GM10266 (cell line): ENCODE measurements around the gene RANBP17.

ENCODE experiments used
- DNase-seq: peaks from one replicate; pipeline ENCODE4 v3.0.0; 2012; ENCODE audit errors: extremely low spot score
- TF ChIP-seq, protein P1 (sequence below): IDR thresholded peaks from 2 replicates; pipeline ENCODE4 v1.5.1; 2012; ENCODE audit warnings: mild to moderate bottlenecking, low read depth; ENCODE audit not compliant: control insufficient read depth, insufficient read depth; ENCODE audit errors: missing control alignments

The RANBP17 gene

DNA sequence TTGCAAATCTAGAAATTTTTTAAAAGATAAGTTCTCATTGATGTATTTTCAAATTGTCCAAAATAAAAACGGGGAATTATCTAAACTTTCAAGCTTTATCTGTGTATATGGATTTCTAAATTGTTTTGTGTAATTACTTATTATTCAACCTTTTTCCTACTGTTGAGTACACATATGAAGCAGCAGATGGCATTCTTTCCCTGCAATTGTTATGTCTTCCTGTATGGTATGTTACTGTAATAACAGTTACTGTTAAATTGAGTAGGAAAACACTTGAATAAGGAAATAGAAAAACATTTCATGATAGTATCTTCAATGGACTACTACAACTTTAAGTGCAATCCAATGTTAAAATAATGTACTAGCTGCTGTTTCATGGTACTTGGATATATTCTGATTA lies 124.8 kb downstream of the RANBP17 start:
- no peak for DNase-seq
- TF ChIP-seq, protein P1, sequence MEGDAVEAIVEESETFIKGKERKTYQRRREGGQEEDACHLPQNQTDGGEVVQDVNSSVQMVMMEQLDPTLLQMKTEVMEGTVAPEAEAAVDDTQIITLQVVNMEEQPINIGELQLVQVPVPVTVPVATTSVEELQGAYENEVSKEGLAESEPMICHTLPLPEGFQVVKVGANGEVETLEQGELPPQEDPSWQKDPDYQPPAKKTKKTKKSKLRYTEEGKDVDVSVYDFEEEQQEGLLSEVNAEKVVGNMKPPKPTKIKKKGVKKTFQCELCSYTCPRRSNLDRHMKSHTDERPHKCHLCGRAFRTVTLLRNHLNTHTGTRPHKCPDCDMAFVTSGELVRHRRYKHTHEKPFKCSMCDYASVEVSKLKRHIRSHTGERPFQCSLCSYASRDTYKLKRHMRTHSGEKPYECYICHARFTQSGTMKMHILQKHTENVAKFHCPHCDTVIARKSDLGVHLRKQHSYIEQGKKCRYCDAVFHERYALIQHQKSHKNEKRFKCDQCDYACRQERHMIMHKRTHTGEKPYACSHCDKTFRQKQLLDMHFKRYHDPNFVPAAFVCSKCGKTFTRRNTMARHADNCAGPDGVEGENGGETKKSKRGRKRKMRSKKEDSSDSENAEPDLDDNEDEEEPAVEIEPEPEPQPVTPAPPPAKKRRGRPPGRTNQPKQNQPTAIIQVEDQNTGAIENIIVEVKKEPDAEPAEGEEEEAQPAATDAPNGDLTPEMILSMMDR = no peak

DNA sequence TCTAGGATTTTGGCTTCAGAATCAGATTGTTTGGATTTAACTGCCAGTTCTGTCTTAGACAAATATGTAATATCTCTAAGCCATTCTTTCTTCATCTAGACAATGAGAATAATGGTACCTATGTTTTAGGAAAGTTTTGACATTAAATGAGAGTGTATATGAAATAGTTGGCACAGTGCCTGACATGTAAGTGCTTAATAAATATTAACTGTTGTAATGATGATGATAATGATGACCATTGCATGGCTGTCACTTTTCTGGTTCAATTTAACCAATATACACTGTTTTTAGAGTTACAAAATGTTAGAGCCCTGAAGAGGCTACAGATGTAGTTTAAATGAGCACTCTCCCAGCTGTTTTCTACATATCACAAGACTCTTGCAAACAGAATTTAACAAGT lies 131.7 kb downstream of the RANBP17 start:
- DNase-seq = no peak
- TF ChIP-seq, protein P1 = no peak

GRCh38 chr5:171010086-171010485 lies 148.3 kb downstream of the RANBP17 start:
- DNase-seq = no peak
- TF ChIP-seq, protein P1 = no peak

- DNase-seq = no peak
- TF ChIP-seq, protein P1 = no peak
These were observed 149.0 kb downstream of the RANBP17 start for GRCh38 chr5:171010816-171011215.

- DNase-seq = no peak
- TF ChIP-seq, protein P1 = no peak
These were observed 161.7 kb downstream of the RANBP17 start for GRCh38 chr5:171023508-171023907.

DNA sequence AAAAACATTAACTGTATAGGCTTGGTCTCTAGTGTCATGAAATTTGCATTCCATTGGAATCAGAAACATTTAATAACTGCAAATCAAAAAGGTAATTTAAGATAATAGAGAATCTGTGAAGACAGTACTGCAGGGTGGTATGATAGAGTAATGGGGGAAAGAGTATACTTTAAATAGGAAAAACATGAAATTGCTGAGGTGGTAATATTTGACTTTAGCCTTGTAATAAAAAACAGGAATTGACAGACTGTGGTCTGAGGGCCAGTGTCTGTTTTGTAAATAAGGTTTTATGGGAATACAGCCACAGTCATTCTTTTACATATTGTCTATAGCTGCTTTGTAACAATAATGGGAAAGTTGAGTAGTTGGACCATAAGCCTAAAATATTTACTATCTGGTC lies 162.3 kb downstream of the RANBP17 start:
- no peak for DNase-seq
- TF ChIP-seq, protein P1 = no peak

DNA sequence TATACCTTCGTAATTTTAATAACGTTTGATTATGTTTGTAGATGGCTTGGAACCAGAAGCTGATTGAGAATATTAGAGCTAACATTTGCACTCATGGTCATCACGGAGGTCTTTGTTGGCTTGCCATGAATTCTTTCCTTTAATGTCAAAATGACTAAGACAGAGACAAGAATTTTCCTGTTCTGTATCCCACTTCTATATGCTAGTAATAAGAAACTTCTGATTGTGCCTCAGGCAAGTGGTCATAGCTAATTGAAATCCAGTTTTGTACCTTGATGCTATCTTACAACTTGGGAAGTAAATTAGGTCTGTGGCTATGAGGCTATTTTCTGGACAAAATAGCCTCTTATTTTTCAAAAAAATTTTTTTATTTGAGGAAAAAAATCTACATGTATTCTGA lies 167.6 kb downstream of the RANBP17 start:
- no peak for DNase-seq
- TF ChIP-seq, protein P1 = no peak

GRCh38 chr5:171031977-171032376 lies 170.2 kb downstream of the RANBP17 start:
- TF ChIP-seq, protein P1 = no peak
- DNase-seq = no peak
